OCI-LY3 (cell line): Measurements from ENCODE around the gene TCN2.

Experiments
- H2AFZ ChIP-seq: fragments of 200-600, 300-600 bp; shearing (Covaris generic); 2 replicates; pipeline ENCODE4 v1.6.0; 2014; ENCODE audit warnings: antibody characterized with exemption, low read depth, low read length
- H3K27ac ChIP-seq: fragments of 200-600, 300-600 bp; sonication (generic); 2 replicates; pipeline ENCODE4 v1.5.1; 2014; ENCODE audit warnings: mild to moderate bottlenecking, low read length, moderate library complexity, mixed read lengths
- H3K27me3 ChIP-seq: fragments of 200-600, 300-600 bp; sonication (generic); 2 replicates; pipeline ENCODE4 v1.6.1; 2014; ENCODE audit warnings: low read depth, low read length, mixed read lengths
- H3K36me3 ChIP-seq: fragments of 200-600, 300-600 bp; sonication (generic); replicated peaks from 2 replicates; pipeline ENCODE3; 2014; ENCODE audit warnings: low read depth, low read length, mixed read lengths
- H3K4me1 ChIP-seq: fragments of 300-600, 200-600 bp; sonication (generic); 2 replicates; pipeline ENCODE4 v1.6.1; 2014; ENCODE audit warnings: low read length, mixed read lengths
- H3K4me2 ChIP-seq: fragments of 200-600, 300-600 bp; sonication (generic); 2 replicates; pipeline ENCODE4 v1.6.1; 2014; ENCODE audit warnings: low read length, mixed read lengths
- H3K4me3 ChIP-seq: fragments of 300-600, 200-600 bp; sonication (generic); 2 replicates; pipeline ENCODE4 v1.5.1; 2014; ENCODE audit warnings: antibody characterized with exemption, mild to moderate bottlenecking, low read length, moderate library complexity
- H3K79me2 ChIP-seq: fragments of 300-600, 200-600 bp; shearing (Covaris generic); 2 replicates; pipeline ENCODE4 v1.6.1; 2014; ENCODE audit warnings: mild to moderate bottlenecking, low read length, mixed read lengths
- H3K9ac ChIP-seq: fragments of 300-600, 200-600 bp; shearing (Covaris generic); 2 replicates; pipeline ENCODE4 v1.6.0; 2014; ENCODE audit warnings: mild to moderate bottlenecking, low read length, moderate library complexity
- H3K9me3 ChIP-seq: fragments of 200-600, 300-600 bp; shearing (Covaris generic); 2 replicates; pipeline ENCODE4 v1.6.1; 2014; ENCODE audit warnings: low read length, mixed read lengths; ENCODE audit not compliant: insufficient read depth
- H4K20me1 ChIP-seq: fragments of 200-600, 300-600 bp; sonication (generic); 2 replicates; pipeline ENCODE4 v1.6.1; 2016; ENCODE audit warnings: low read length, mixed read lengths; ENCODE audit not compliant: insufficient read depth
- EZH2phosphoT487 ChIP-seq: fragments of 200-600 bp; shearing (Covaris generic); IDR thresholded peaks from 2 replicates; pipeline ENCODE4 v1.6.1; 2018; ENCODE audit warnings: antibody characterized with exemption, mixed run types, low read depth
- TF ChIP-seq, protein P1 (sequence below): fragments of 200-600, 300-600 bp; sonication (generic); IDR thresholded peaks from 2 replicates; pipeline ENCODE4 v1.5.1; 2014; ENCODE audit warnings: antibody characterized with exemption, low read length, low read depth

The TCN2 gene

DNA sequence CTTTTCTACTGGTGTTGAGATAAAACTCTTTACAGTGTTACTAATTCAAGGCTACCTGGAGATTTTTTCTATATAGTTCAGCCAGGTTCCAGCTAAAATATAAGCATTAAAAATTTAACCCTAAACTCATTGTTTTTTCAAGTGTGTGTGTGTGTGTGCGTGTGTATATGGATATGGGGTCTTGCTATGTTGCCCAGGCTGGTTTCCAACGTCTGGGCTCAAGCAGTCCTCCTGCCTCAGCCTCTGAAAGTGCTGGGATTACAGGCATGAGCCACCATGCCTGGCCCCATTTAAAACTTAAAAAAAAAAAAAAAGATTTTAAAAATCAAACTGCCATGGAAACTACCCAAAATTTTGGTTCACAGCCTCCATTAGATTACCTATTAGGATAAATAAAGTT, 10.8 kb upstream of the TCN2 start:
- Histone ChIP-seq H3K4me1 (no peaks in the 10 kb centered on the region), H4K20me1 (no peaks in the 10 kb centered on the region), H3K27ac (no peak overlapping the region), H3K79me2 (peaks cover 6% of the 10 kb centered on the region), H3K4me3 (no peak overlapping the region), H3K36me3 (no peaks in the 10 kb centered on the region), H3K27me3 (peaks cover 13% of the 10 kb centered on the region), H3K4me2 (no peak overlapping the region), H2AFZ (no peak overlapping the region), H3K9ac (no peak overlapping the region), H3K9me3 (no peaks in the 10 kb centered on the region)
- TF ChIP-seq, protein P1, sequence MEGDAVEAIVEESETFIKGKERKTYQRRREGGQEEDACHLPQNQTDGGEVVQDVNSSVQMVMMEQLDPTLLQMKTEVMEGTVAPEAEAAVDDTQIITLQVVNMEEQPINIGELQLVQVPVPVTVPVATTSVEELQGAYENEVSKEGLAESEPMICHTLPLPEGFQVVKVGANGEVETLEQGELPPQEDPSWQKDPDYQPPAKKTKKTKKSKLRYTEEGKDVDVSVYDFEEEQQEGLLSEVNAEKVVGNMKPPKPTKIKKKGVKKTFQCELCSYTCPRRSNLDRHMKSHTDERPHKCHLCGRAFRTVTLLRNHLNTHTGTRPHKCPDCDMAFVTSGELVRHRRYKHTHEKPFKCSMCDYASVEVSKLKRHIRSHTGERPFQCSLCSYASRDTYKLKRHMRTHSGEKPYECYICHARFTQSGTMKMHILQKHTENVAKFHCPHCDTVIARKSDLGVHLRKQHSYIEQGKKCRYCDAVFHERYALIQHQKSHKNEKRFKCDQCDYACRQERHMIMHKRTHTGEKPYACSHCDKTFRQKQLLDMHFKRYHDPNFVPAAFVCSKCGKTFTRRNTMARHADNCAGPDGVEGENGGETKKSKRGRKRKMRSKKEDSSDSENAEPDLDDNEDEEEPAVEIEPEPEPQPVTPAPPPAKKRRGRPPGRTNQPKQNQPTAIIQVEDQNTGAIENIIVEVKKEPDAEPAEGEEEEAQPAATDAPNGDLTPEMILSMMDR, result no peak
- no peak for TF ChIP-seq EZH2phosphoT487

DNA sequence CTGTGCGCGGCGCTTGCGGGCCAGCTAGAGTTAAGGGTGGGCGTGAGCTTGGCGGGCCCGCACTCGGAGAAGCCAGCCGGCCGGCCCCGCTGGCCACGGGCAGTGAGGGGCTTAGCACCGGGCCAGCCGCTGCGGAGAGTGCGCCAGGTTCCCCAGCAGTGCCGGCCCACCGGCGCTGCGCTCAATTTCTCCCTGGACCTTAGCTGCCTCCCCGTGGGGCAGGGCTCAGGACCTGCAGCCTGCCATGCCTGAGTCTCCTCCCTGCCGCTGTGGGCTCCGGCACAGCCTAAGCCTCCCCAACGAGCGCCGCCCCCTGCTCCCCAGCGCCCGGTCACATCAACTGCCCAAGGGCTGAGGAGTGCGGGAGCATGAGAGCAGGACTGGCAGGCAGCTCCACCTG, 10.1 kb upstream of the TCN2 start:
- Histone ChIP-seq H3K27ac (no peak overlapping the region), H3K4me2 (no peak overlapping the region)
- no peak for TF ChIP-seq EZH2phosphoT487
- TF ChIP-seq, protein P1, result no peak

DNA sequence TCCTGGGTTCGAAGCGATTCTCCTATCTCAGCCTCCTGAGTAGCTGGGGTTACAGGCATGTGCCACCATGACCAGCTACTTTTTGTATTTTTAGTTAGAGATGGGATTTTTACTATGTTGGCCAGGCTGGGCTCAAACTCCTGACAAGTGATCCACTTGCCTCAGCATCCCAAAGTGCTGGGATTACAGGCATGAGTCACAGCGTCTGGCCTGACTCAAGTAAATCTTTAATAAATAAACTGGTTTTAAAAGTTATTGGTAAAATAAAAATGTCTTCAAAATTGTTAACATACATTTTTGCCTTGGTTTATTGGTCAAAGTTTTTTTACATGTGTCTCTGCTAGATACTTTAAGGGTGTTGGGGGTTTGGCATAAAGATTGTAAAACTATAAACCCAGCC, 8.0 kb upstream of the TCN2 start:
- no peaks in the 10 kb centered on the region for H4K20me1 ChIP-seq
- no peak overlapping the region for H3K4me2 ChIP-seq
- H3K9ac ChIP-seq, result no peak overlapping the region

More for the DNA sequence above, 10.1 kb upstream of the TCN2 start:
- Histone ChIP-seq H3K79me2 (no peaks in the 10 kb centered on the region), H3K27me3 (peaks cover 13% of the 10 kb centered on the region), H3K4me3 (no peak overlapping the region), H3K36me3 (no peaks in the 10 kb centered on the region), H4K20me1 (no peaks in the 10 kb centered on the region), H2AFZ (no peak overlapping the region), H3K9ac (no peak overlapping the region), H3K4me1 (no peaks in the 10 kb centered on the region), H3K9me3 (no peaks in the 10 kb centered on the region)

DNA sequence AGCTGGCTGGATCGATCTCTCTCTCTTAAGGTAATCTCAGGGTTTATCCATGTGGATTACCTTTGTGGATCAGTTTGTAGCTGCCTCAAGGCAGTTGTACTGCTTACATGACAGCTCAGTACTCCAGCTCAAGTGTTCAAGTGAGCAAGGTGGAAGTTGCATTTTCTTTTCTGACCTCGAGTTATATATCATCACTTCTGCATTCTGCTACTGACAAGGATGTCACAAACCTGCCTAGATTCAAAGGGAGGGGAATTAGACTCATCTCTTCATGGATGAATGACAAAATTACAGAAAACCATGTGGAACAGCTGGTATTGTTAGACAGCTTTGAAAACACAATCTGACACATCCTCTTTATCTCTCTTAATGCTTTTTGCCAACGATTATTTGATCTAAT, 6.1 kb upstream of the TCN2 start:
- no peaks in the 10 kb centered on the region for H3K36me3 ChIP-seq
- TF ChIP-seq, protein P1, result no peak
- TF ChIP-seq EZH2phosphoT487, result no peak
- H3K27ac ChIP-seq, result no peak overlapping the region
- H2AFZ ChIP-seq, result no peak overlapping the region
- no peak overlapping the region for H3K4me3 ChIP-seq
- H3K9ac ChIP-seq, result no peak overlapping the region
- no peaks in the 10 kb centered on the region for H4K20me1 ChIP-seq
- H3K27me3 ChIP-seq, result 0 out of 2 replicates have a peak, but pooled peaks cover 3% of the 10 kb centered on the region
- H3K9me3 ChIP-seq, result no peaks in the 10 kb centered on the region
- H3K4me1 ChIP-seq, result peaks cover 10% of the 10 kb centered on the region
- H3K79me2 ChIP-seq, result no peaks in the 10 kb centered on the region
- no peak overlapping the region for H3K4me2 ChIP-seq

More for the DNA sequence above, 8.0 kb upstream of the TCN2 start:
- H3K79me2 ChIP-seq, result no peaks in the 10 kb centered on the region
- H3K27me3 ChIP-seq, result peaks cover 8% of the 10 kb centered on the region; the same call in 1 of the 2 replicates
- no peaks in the 10 kb centered on the region for H3K36me3 ChIP-seq
- no peak for TF ChIP-seq EZH2phosphoT487
- TF ChIP-seq, protein P1, result no peak
- no peaks in the 10 kb centered on the region for H3K4me1 ChIP-seq
- H3K4me3 ChIP-seq, result no peak overlapping the region
- no peak overlapping the region for H3K27ac ChIP-seq
- no peaks in the 10 kb centered on the region for H3K9me3 ChIP-seq
- H2AFZ ChIP-seq, result no peak overlapping the region
